8988T (cell line): ENCODE results near the gene MACROD1.

Source experiments
- DNase-seq: peaks from one replicate; pipeline ENCODE4 v3.0.0; 2011

The MACROD1 gene

GRCh38 chr11:64029773-64030172 is 136.1 kb downstream of the MACROD1 start:
- DNase-seq, result no peak

GRCh38 chr11:64028398-64029115 is 137.4 kb downstream of the MACROD1 start:
- no peak for DNase-seq

- no peak for DNase-seq
These were observed 138.1 kb downstream of the MACROD1 start for GRCh38 chr11:64027651-64028397.

GRCh38 chr11:64026575-64027205 is 139.2 kb downstream of the MACROD1 start:
- DNase-seq, result no peak

GRCh38 chr11:64025205-64025604 is 140.7 kb downstream of the MACROD1 start:
- no peak for DNase-seq

- DNase-seq, result no peak
These were observed 141.9 kb downstream of the MACROD1 start for GRCh38 chr11:64023712-64024710.

- no peak for DNase-seq
These were observed 143.7 kb downstream of the MACROD1 start for GRCh38 chr11:64022125-64022784.

- no peak for DNase-seq
These were observed 144.2 kb downstream of the MACROD1 start for GRCh38 chr11:64021757-64022093.

- no peak for DNase-seq
These were observed 144.7 kb downstream of the MACROD1 start for GRCh38 chr11:64020976-64021756.

- peak; percentile 26 for DNase-seq
These were observed 146.5 kb downstream of the MACROD1 start for GRCh38 chr11:64019106-64020037.

- DNase-seq, result no peak
These were observed 147.6 kb downstream of the MACROD1 start for GRCh38 chr11:64018310-64018709.

GRCh38 chr11:64017945-64018224 is 148.0 kb downstream of the MACROD1 start:
- DNase-seq, result no peak

- DNase-seq, result peak; percentile 34
These were observed 149.7 kb downstream of the MACROD1 start for GRCh38 chr11:64015935-64016845.

GRCh38 chr11:64015510-64015909 is 150.4 kb downstream of the MACROD1 start:
- DNase-seq, result no peak

GRCh38 chr11:64014356-64014755 is 151.6 kb downstream of the MACROD1 start:
- no peak for DNase-seq

- peak; percentile 52 for DNase-seq
These were observed 152.6 kb downstream of the MACROD1 start for GRCh38 chr11:64013141-64013896.

GRCh38 chr11:64011371-64011770 is 154.5 kb downstream of the MACROD1 start:
- DNase-seq, result peak; percentile 29

GRCh38 chr11:64010783-64011182 is 155.1 kb downstream of the MACROD1 start:
- DNase-seq, result no peak

- DNase-seq, result peak; percentile 23
These were observed 156.2 kb downstream of the MACROD1 start for GRCh38 chr11:64009710-64010109.
